GM19035 (cell line): ENCODE data around the gene MUSTN1.

Experiments used
- ATAC-seq: cut with Tn5 transposase; IDR thresholded peaks from one replicate; pipeline ENCODE4 v1.9.1; 2021; ENCODE audit not compliant: unreplicated experiment

Gene MUSTN1

GRCh38 chr3:52809662-52810377 lies 25.0 kb downstream of the MUSTN1 start:
- ATAC-seq, result no peak

GRCh38 chr3:52809149-52809548 lies 25.7 kb downstream of the MUSTN1 start:
- no peak for ATAC-seq

- ATAC-seq, result no peak
Measured at GRCh38 chr3:52805270-52806039, 29.4 kb downstream of the MUSTN1 start.

GRCh38 chr3:52801839-52802238 lies 33.0 kb downstream of the MUSTN1 start:
- no peak for ATAC-seq

DNA sequence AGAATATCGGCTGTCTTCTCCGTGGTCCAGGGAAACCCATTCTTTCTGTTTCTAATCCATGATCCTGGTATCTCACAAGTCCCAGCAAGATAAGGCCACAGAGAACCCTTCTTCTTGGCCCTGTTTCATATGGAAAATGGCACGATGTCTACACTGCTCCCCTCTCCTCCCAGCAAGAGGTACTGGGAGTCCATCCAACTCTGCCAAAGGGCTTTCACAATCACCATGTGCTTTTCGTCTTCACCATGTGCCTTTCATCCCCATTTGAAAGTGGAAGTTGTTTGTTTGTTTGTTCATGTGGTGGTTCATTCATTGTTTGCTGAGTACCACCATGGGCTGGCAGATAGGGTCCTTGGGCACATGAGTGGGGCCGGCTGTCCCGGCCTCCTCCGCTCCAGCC lies 34.7 kb downstream of the MUSTN1 start:
- no peak for ATAC-seq

- ATAC-seq, result no peak
Measured at GRCh38 chr3:52798978-52799476, 35.8 kb downstream of the MUSTN1 start.

DNA sequence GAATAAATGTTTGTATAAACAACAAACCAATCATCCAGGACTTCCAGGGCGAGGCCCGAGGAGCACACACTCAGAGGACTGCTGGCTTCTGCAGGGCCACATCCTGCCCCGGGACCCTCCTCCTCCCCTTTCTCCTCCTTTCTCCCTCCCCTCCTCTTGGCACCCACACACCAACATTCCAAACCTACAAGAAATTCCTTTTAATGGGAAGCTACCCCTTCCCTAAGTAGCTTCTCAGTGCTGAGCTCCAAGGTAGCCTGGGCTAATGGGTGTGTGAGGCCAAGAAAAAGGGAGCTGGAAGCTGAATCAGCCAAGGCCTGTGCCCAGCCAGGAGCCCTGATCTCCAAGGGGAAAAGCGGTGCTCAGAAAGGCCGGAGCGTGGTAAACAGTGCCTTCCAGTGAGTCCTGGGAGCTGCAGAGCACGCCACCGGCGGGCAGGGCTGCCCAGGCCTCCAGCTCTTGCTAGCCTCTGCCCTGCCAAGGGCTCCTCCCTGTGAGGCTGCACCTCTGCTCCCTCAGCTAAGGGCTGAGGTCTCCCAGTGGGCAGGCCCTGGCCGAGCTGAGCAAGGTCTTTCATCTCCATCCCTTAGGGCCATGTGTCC lies 36.3 kb downstream of the MUSTN1 start:
- no peak for ATAC-seq

GRCh38 chr3:52796411-52796810 lies 38.4 kb downstream of the MUSTN1 start:
- no peak for ATAC-seq

DNA sequence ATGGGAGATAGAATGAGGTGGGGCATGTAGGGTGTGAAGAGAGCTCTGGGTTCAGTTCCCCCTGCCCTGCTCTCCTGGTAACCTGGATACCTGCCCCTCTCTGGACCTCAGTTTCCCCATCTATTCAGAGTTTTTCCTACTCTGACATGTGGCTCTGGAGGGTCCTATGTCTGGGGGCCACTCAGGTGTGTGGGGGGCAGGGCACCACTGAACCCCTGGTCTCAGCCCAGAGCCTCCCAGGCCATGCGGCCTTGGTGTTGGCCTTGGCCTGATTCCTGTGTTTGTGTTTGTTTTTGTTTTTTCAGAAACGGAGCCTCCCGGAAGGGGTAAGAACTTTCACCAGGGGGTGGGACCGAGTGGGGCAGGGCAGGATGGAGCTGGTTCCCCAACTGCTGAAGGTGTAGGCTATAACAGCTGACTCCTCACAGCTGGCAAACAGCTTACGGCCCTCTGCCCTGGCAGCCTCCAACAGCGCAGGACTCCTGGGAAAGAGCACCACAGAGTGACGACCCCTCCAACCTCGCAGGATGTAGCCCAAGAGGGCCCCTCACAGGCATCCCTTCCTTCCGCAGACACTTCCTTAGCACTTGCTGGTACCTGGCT lies 39.4 kb downstream of the MUSTN1 start:
- no peak for ATAC-seq

DNA sequence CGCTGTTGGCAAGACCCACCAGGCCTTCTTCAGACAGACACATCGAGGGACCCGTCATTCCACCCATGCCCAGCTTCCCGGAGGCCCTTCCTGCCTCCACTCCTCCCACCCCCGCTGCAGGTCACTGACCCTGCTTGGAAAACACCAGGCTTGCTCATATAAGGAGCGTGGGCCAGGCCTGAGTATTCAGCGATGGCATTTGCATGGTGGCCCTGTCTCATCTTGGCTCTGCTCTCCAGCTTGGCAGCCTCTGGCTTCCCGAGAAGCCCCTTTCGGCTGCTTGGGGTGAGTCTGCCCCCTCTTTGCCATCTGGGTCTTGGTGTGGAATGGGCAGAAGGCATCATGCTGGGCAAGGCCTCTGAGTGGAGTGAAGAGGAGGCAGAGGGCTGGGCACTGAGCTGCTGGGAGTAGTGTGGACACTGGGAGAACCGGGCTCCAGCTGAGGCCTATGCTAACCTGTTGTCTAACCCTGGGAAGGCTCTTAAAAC lies 40.2 kb downstream of the MUSTN1 start, which contains the start of gene ITIH3:
Gene ITIH3, plus strand, starts transcription at position 185 of the 488 bp plus-strand sequence. Its CDS starts 8 bp downstream, at position 193.
- ATAC-seq, result no peak

DNA sequence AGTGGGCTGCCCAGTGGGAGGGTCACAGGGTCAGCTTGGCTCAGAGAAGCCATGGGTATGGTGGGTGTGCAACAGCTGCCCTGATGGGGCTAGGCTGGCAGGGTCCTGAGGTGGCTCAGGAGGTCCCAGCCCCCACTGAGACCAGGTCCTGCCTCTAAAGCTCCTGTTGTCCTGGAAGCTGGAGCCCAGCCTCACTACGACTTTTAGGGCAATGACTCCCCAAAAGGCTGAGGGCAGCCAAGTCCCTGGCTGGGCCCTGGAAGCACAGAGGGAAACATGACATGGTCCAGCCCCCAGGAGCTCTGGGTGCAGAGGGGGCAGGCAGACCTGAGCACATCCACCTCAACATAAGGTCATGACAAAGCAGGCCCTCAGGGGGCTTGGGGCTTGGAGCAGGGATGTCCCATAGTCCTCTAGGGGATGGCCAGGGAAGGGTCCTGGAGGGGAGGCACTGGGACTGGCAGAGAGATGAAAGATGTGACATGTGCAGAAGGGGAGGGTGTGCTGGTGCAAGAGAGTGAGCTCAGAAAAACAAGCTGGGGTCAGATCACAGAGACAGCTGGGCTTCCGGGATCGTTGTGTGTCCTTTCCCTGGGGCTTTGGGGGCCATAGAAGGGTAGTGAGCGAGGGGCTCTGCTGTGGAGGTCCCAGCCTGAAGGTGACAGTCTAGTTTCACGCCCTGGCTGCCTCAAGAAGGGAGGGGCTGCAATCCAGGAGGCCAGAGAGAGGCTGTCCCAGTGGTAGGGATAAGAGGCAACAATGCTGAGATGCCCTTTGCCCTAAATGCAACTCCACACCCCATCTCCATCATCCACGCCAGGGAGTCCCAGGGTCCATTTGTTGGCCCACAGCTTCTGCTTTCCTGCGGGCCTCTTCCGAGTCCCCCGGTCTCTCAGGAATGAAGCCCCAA lies 40.9 kb downstream of the MUSTN1 start:
- no peak for ATAC-seq

GRCh38 chr3:52792961-52793695 lies 41.7 kb downstream of the MUSTN1 start:
- ATAC-seq, result no peak

GRCh38 chr3:52792413-52792812 lies 42.4 kb downstream of the MUSTN1 start:
- ATAC-seq, result no peak

GRCh38 chr3:52791928-52792327 lies 42.9 kb downstream of the MUSTN1 start:
- no peak for ATAC-seq

- ATAC-seq, result no peak
Measured at GRCh38 chr3:52791366-52791765, 43.5 kb downstream of the MUSTN1 start.

DNA sequence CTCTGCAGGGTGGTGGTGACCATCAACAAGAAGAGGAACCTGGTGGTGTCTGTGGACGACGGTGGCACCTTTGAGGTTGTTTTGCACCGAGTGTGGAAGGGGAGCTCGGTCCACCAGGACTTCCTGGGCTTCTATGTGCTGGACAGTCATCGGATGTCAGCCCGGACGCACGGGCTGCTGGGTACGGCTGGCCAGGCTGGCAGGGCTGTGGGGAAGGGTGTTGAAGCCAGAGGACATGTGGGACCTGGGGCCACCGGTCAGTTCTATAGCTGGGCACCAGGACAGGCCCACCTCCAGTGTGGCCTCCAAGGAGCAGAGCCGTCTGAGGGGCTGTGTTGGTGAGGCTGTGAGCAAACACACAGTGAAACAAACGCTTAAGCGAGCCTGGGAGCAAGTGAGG lies 44.1 kb downstream of the MUSTN1 start:
- ATAC-seq, result no peak

GRCh38 chr3:52790337-52790736 lies 44.5 kb downstream of the MUSTN1 start:
- ATAC-seq, result no peak

- ATAC-seq, result no peak
Measured at GRCh38 chr3:52789746-52790040, 45.1 kb downstream of the MUSTN1 start.

DNA sequence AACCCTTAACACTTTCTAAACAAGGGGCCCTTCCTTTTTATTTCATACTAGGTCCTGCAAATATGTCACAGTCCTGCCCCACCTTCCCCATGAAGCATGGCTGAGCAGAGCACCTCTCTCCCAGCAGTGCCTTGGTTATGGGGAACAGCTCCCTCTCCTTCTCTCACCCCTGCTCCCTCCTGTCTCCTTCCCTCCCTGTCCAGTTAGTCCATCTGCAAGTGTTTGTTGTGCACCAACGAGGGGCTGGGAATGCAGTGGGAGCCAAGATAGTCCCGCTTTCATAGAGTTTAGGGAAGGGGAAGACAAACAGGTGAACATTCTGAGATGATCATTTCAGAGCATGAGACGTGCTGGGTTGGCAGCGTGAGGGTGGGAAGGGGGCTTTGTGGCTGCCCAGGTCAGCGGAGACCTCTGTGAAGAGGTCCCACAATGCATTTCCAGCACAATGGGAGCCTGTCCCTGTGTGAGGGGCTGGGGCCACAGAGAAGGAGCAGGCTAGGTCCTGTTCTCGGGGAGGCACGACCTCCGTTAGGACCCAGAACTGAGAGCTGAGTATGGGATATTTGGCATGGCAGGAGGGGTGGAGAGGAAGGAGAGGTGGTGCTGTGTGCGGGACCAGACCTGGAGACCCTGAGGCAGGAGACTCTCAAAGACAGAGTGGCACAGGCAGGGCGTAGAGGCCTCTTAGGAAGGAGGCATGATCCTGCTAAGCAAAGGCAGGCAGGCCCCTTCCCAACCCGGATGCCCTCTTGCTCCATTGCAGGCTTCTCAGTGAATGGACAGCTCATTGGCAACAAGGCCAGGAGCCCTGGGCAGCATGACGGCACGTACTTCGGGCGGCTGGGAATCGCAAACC lies 45.7 kb downstream of the MUSTN1 start:
- no peak for ATAC-seq
